SH-SY5Y (cell line): ENCODE measurements around the gene OR5AK2.

ENCODE experiments used
- GATA2 ChIP-seq: IDR thresholded peaks from 2 replicates; pipeline ENCODE4 v1.6.1; 2011; ENCODE audit warnings: mild to moderate bottlenecking, low read depth, low read length
- GATA3 ChIP-seq: IDR thresholded peaks from 2 replicates; pipeline ENCODE4 v1.6.1; 2011; ENCODE audit warnings: low read depth, mild to moderate bottlenecking, low read length, moderate library complexity

DNA sequence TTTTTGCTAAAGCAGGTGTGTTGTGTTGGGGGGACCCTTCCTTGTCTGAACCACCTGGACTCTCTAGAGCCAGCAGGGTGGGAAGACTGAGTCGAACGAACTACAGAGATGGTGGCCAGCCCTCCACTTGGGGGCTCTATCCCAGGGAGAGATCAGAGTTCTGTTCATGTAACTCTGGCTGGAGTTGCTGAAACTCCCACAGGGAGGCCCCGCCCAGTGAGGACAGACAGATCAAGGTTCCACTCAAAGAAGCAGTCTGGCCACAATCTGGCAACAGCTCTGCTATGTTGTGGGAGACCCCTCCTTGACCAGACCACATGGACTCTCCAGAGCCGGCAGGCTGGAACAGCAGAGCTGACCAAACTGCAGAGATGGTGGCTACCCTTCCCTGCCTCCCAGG is 20.2 kb upstream of the OR5AK2 start:
- no peak for TF ChIP-seq GATA2
- TF ChIP-seq GATA3 = no peak
